Endothelial cell of umbilical vein (primary cell): Measurements from ENCODE around the gene CPED1. TPM values are rescaled to one million over a fixed set of nuclear protein-coding genes. Genes with fewer than 3 reads are reported as not detected.

Experiments used
- BruUV-seq: library from RNA; stranded (reverse); fragments of 400-500 nt; replicated peaks from 2 replicates; lab custom pipeline; 2021; lab: Mats Ljungman, UMichigan
- CTCF ChIA-PET: fragments of 300-600, 350-600 bp; sonication (Branson Sonifier 250); formaldehyde crosslinking; loops from one replicate; lab custom pipeline; 2021; ENCODE audit warnings: antibody characterized with exemption, inconsistent platforms; lab: Charles Lee
- POLR2A ChIA-PET: fragments of 300-600, 350-600 bp; sonication (Branson Sonifier 250); formaldehyde crosslinking; loops from one replicate; lab custom pipeline; 2021; ENCODE audit warnings: antibody characterized with exemption, inconsistent platforms; lab: Charles Lee
- DNase-seq: peaks from one replicate; pipeline ENCODE4 v3.0.0-alpha.2; 2011; ENCODE audit warnings: low read depth, low spot score
- FAIRE-seq: peaks from 2 replicates; lab custom pipeline; 2011; peaks lifted over from hg19 to GRCh38; lab: Jason Lieb, UNC
- H2AFZ ChIP-seq: 2 replicates; pipeline ENCODE4 v1.6.0; 2012; ENCODE audit warnings: low read depth, low read length, control low read depth, inconsistent platforms
- H3K27ac ChIP-seq: 2 replicates; pipeline ENCODE4 v1.5.1; 2011; ENCODE audit warnings: low read depth, mild to moderate bottlenecking, control low read depth, low read length, moderate library complexity; ENCODE audit not compliant: insufficient read depth
- H3K27me3 ChIP-seq, 2 experiments: 2 replicates each; pipeline versions ENCODE4 v1.6.0 to v1.6.1; 2011; ENCODE audit warnings: low read length in 2 of 2, mixed read lengths in 1 of 2; ENCODE audit not compliant: control insufficient read depth in 2 of 2, insufficient read depth in 2 of 2
- H3K36me3 ChIP-seq, 2 experiments: 2 replicates in 1 of 2; 3 replicates in 1 of 2; pipeline ENCODE4 v1.5.1; 2011; ENCODE audit warnings: low read length in 2 of 2, mild to moderate bottlenecking in 1 of 2, moderate library complexity in 1 of 2; ENCODE audit not compliant: control insufficient read depth in 2 of 2, insufficient read depth in 2 of 2; ENCODE audit errors: extremely low read depth in 1 of 2
- H3K4me1 ChIP-seq: 3 replicates; pipeline ENCODE4 v1.5.1; 2011; ENCODE audit warnings: mild to moderate bottlenecking, low read length; ENCODE audit not compliant: control insufficient read depth, insufficient read depth; ENCODE audit errors: extremely low read depth
- H3K4me2 ChIP-seq: 2 replicates; pipeline ENCODE4 v1.6.1; 2011; ENCODE audit warnings: low read length, control low read depth, mixed read lengths; ENCODE audit not compliant: insufficient read depth
- H3K4me3 ChIP-seq, 3 experiments: fragments of 200-600 bp in 1 of 3; sonication (generic), shearing (Covaris generic) in 1 of 3; replicated peaks in 1 of 3; 2 replicates each; pipeline ENCODE4 v1.5.1; 2011 to 2016; ENCODE audit warnings: control low read depth in 3 of 3, low read length in 3 of 3, mild to moderate bottlenecking in 2 of 3, inconsistent platforms in 1 of 3, low read depth in 1 of 3, moderate library complexity in 1 of 3; ENCODE audit not compliant: insufficient read depth in 1 of 3
- H3K79me2 ChIP-seq: 2 replicates; pipeline ENCODE4 v1.6.0; 2012; ENCODE audit warnings: low read length, inconsistent platforms; ENCODE audit not compliant: control insufficient read depth, insufficient read depth
- H3K9ac ChIP-seq: replicated peaks from 2 replicates; pipeline ENCODE3; 2011; ENCODE audit warnings: low read length, control low read depth; ENCODE audit not compliant: insufficient read depth; ENCODE audit errors: extremely low read depth
- H3K9me1 ChIP-seq: replicated peaks from 3 replicates; pipeline ENCODE4 v1.6.0; 2011; ENCODE audit warnings: mild to moderate bottlenecking, low read length; ENCODE audit not compliant: control insufficient read depth, insufficient read depth; ENCODE audit errors: extremely low read depth
- H3K9me3 ChIP-seq: replicated peaks from 2 replicates; pipeline ENCODE4 v1.5.1; 2012; ENCODE audit warnings: low read length, inconsistent platforms; ENCODE audit not compliant: control insufficient read depth, insufficient read depth
- H4K20me1 ChIP-seq: replicated peaks from 2 replicates; pipeline ENCODE3; 2011; ENCODE audit warnings: mild to moderate bottlenecking, low read length; ENCODE audit not compliant: control insufficient read depth, insufficient read depth; ENCODE audit errors: extremely low read depth
- EZH2 ChIP-seq: IDR thresholded peaks from 2 replicates; pipeline ENCODE4 v1.6.1; 2012; ENCODE audit warnings: borderline replicate concordance, low read depth, mild to moderate bottlenecking, moderate library complexity, low read length, inconsistent platforms; ENCODE audit not compliant: severe bottlenecking
- GATA2 ChIP-seq: IDR thresholded peaks from 2 replicates; pipeline ENCODE4 v1.7.0; 2011; ENCODE audit warnings: low read depth, mild to moderate bottlenecking, moderate library complexity, mixed read lengths, low read length; ENCODE audit not compliant: insufficient read length, insufficient read depth
- JUN ChIP-seq: IDR thresholded peaks from 2 replicates; pipeline ENCODE4 v1.6.1; 2011; ENCODE audit warnings: borderline replicate concordance, low read depth; ENCODE audit not compliant: insufficient read length, insufficient read depth
- dilution Hi-C: fragments of 300-500 bp; cut with MboI; formaldehyde crosslinking; loops from one replicate; pipeline ENCODE4 v1.15.0; 2019; ENCODE audit warnings: low sequenced_read_pairs; ENCODE audit not compliant: extremely low pct_ligation_motif_present
- intact Hi-C: fragments of 100-400 bp; cut with micrococcal nuclease; formaldehyde crosslinking; loops from one replicate; pipeline ENCODE4 v1.10.0; 2022
- polyA plus RNA-seq, 4 experiments: library from polyadenylated mRNA; depleted of rRNA in 3 of 4; stranded (reverse) in 3 of 4; unstranded in 1 of 4; fragments of >200 nt; gene quantifications; 2 replicates each; pipeline versions ENCODE4 v1.2.1 to v1.2.3, GENCODE V29; 2011 to 2012; ENCODE audit warnings: missing spikeins in 1 of 4
- total RNA-seq: library from RNA; stranded (reverse); gene quantifications from 2 replicates; pipeline ENCODE4 v1.2.3, GENCODE V29; 2021

The CPED1 gene
- total and polyA plus RNA-seq, 2 donors (not counting 3 experiments of a cell fraction or from before 2014, with no cell fraction given) = 0.22 to 3.0 TPM

GRCh38 chr7:120949393-120949911 lies 39.1 kb upstream of the CPED1 start:
- H3K9ac ChIP-seq = peak overlapping the region; percentile 99
- CTCF ChIA-PET = no interaction called here
- peak overlapping the region; percentile 85 for H2AFZ ChIP-seq
- H3K27me3 ChIP-seq = no peaks in the 10 kb centered on the region
- H4K20me1 ChIP-seq = no peaks in the 10 kb centered on the region
- no peak for FAIRE-seq
- dilution Hi-C loops = no loop called here
- H3K9me3 ChIP-seq = no peaks in the 10 kb centered on the region
- peak; percentile 36 for DNase-seq
- H3K4me2 ChIP-seq = peak overlapping the region; percentile 93
- intact Hi-C loops = loop anchor here (10.0 kb wide), 1 partner anchor 545 kb away; no protein-coding TSS in a partner anchor
- peaks cover 24% of the 10 kb centered on the region for H3K4me1 ChIP-seq
- no peaks in the 10 kb centered on the region for H3K36me3 ChIP-seq
- H3K4me3 ChIP-seq = peak overlapping the region; percentile 57 to 100 (median 98)
- POLR2A ChIA-PET = no interaction called here
- no peaks in the 10 kb centered on the region for H3K9me1 ChIP-seq
- TF ChIP-seq EZH2 = no peak
- H3K79me2 ChIP-seq = peaks cover 14% of the 10 kb centered on the region
- BruUV-seq = no TSS peak
- H3K27ac ChIP-seq = peak overlapping the region; percentile 96

GRCh38 chr7:120949998-120950538 lies 38.4 kb upstream of the CPED1 start:
- peak overlapping the region; percentile 85 for H2AFZ ChIP-seq
- ChIA-PET POLR2A (interaction anchor here (0.6 to 0.7 kb wide), 6 partner anchors 12 to 1039 kb away, joined by 3 to 9 read pairs (median 4); no protein-coding TSS in a partner anchor), CTCF (interaction anchor here (1.0 to 2.4 kb wide), 11 partner anchors 9 to 1044 kb away, joined by 3 to 9 read pairs (median 4); no protein-coding TSS in a partner anchor)
- TSS peak; percentile 62 for BruUV-seq
- H3K9ac ChIP-seq = peak overlapping the region; percentile 99
- TF ChIP-seq GATA2 (no peak), JUN (no peak)
- H3K9me1 ChIP-seq = no peaks in the 10 kb centered on the region
- H3K27me3 ChIP-seq = no peaks in the 10 kb centered on the region
- H4K20me1 ChIP-seq = no peaks in the 10 kb centered on the region
- H3K9me3 ChIP-seq = no peaks in the 10 kb centered on the region
- peaks cover 14% of the 10 kb centered on the region for H3K79me2 ChIP-seq
- dilution Hi-C loops = no loop called here
- no peaks in the 10 kb centered on the region for H3K36me3 ChIP-seq
- peak overlapping the region; percentile 57 to 100 (median 98) for H3K4me3 ChIP-seq
- H3K27ac ChIP-seq = peak overlapping the region; percentile 96
- DNase-seq (no peak), FAIRE-seq (no peak)
- intact Hi-C loops = loop anchor here (1.0 to 10.0 kb wide), 6 partner anchors 8 to 595 kb away; partner anchors contain the start of gene TSPAN12
- H3K4me1 ChIP-seq = peaks cover 18% of the 10 kb centered on the region
- peak overlapping the region; percentile 93 for H3K4me2 ChIP-seq
